ENCODE results near the gene UBAC1. TPM values are rescaled to one million over a fixed set of nuclear protein-coding genes. Genes with fewer than 3 reads are reported as not detected.

UBAC1 gene
- total and polyA plus RNA-seq, 4 donors, result 37.8 to 49.5 (median 39.7) TPM

DNA sequence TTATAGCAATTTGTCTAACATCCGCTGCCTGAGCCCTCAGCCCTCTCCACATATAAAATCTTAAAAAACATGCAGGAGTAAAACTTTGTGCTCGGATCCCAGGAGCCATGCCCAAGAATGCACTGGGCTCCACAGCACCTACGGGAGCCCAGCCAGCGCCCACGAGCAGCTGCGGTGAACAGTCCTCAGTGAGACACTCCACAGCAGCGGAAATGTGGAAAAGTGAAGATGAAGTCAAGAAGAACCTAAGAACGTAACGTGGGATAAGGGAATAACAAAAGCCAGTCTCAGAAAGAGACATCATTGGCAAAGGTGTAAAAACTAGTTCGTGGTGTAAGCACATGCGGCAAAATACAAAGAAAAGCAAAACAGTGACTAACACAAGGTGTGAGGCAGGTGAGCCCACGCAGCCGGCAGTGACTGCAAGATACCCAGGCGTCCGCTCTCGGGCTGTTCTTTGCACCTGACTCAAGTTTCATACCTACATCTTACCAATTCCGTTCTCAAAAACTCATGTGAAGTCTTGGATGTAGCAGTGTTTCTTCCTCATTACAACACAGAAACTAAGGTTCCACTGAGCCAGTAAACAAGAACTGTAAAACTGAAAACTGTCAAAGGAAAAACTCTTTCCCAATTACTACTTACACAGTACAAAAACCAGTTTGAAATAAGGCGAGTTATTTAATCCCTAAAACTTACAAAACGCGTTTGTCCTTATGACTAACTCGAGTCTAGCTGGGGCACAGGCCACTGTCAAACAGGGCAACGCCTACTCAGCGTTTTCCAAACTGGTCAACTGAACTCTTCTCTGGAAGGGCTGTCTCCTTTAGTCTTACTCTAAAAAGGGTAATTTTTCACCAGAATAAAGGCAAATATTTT lies 55.6 kb downstream of the UBAC1 start:
- no peak overlapping the region for H3K4me3 ChIP-seq
- ATAC-seq (ENCODE audit: insufficient read depth, low FRiP score) (no peak), DNase-seq (peak in 1 of 3 donors; percentile 25)
- no peaks in the 10 kb centered on the region for H3K27me3 ChIP-seq (ENCODE audit: control insufficient read depth in 3 of 3, insufficient read depth in 3 of 3, low read length in 2 of 3)
- H3K36me3 ChIP-seq (ENCODE audit: control insufficient read depth in 4 of 4, insufficient read depth in 4 of 4, low read length in 4 of 4), result peaks cover 0 to 8% (median 4%) of the 10 kb centered on the region in 4 donors
- H3K27ac ChIP-seq (ENCODE audit: low read depth in 1 of 2, low read length in 1 of 2), result peak overlapping the region in 1 of 2 donors; percentile 47
- peaks cover 11 to 23% (median 19%) of the 10 kb centered on the region in 5 donors for H3K4me1 ChIP-seq (ENCODE audit: control insufficient read depth in 5 of 5, insufficient read depth in 5 of 5, low read length in 5 of 5)
- peak overlapping the region in 1 of 2 donors; percentile 84 for H3K9ac ChIP-seq (ENCODE audit: insufficient read depth in 1 of 2, low read length in 2 of 2)
- no peaks in the 10 kb centered on the region for H3K9me3 ChIP-seq (ENCODE audit: control insufficient read depth in 4 of 4, insufficient read depth in 3 of 4, low read length in 3 of 4)
- TF ChIP-seq, protein P1, sequence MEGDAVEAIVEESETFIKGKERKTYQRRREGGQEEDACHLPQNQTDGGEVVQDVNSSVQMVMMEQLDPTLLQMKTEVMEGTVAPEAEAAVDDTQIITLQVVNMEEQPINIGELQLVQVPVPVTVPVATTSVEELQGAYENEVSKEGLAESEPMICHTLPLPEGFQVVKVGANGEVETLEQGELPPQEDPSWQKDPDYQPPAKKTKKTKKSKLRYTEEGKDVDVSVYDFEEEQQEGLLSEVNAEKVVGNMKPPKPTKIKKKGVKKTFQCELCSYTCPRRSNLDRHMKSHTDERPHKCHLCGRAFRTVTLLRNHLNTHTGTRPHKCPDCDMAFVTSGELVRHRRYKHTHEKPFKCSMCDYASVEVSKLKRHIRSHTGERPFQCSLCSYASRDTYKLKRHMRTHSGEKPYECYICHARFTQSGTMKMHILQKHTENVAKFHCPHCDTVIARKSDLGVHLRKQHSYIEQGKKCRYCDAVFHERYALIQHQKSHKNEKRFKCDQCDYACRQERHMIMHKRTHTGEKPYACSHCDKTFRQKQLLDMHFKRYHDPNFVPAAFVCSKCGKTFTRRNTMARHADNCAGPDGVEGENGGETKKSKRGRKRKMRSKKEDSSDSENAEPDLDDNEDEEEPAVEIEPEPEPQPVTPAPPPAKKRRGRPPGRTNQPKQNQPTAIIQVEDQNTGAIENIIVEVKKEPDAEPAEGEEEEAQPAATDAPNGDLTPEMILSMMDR (IDR thresholded peaks at IDR 0.05; ENCODE audit: control extremely low read depth, extremely low read depth), result no peak
- 52 to 63% methylated on average over 23 of the region's 23 CpGs for WGBS, 2 donors

DNA sequence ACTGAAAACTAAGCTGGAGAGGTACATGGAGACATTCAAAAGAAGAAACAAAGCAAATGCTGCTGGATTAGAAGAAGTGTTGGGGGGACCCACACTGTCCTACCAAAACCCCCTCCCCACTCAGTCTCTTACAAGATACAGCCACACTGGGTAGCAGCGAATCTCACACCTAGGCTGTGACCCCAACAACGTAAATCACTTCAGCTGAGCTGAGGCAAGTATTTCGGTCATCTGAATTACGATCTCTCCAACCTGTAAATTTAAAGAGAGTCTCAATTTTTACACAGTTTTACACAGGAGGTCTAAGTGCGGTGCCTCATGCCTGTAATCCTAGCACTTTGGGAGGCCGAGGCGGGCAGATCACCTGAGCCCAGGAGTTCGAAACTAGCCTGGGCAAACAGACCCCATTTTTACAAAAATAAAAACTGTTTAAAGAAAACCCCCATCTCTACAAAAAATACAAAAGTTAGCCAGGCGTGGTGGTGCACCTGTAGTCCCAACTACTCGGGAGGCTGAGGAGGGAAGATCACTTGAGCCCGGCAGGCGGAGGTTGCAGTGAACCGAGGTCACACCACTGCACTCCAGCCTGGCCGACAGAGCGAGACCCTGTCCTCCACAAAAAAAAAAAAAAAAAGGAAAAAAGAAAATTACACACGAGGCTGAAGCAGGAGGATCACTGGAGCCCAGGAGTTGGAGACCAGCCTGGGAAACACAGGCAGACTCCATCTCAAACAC lies 57.2 kb downstream of the UBAC1 start:
- H3K36me3 ChIP-seq (ENCODE audit: control insufficient read depth in 4 of 4, insufficient read depth in 4 of 4, low read length in 4 of 4), result peaks cover 0 to 3% (median 0%) of the 10 kb centered on the region in 4 donors
- no peak overlapping the region for H3K4me3 ChIP-seq
- WGBS, 2 donors, result 96 to 97% methylated on average over 16 of the region's 16 CpGs
- ATAC-seq (ENCODE audit: insufficient read depth, low FRiP score) (no peak), DNase-seq (no peak)
- H3K27ac ChIP-seq (ENCODE audit: low read depth in 1 of 2, low read length in 1 of 2), result no peak overlapping the region
- H3K4me1 ChIP-seq (ENCODE audit: control insufficient read depth in 5 of 5, insufficient read depth in 5 of 5, low read length in 5 of 5), result peaks cover 10 to 23% (median 19%) of the 10 kb centered on the region in 5 donors
- no peaks in the 10 kb centered on the region for H3K9me3 ChIP-seq (ENCODE audit: control insufficient read depth in 4 of 4, insufficient read depth in 3 of 4, low read length in 3 of 4)
- TF ChIP-seq, protein P1 (IDR thresholded peaks at IDR 0.05; ENCODE audit: control extremely low read depth, extremely low read depth), result no peak
- no peak overlapping the region for H3K9ac ChIP-seq (ENCODE audit: insufficient read depth in 1 of 2, low read length in 2 of 2)
- H3K27me3 ChIP-seq (ENCODE audit: control insufficient read depth in 3 of 3, insufficient read depth in 3 of 3, low read length in 2 of 3), result no peaks in the 10 kb centered on the region

DNA sequence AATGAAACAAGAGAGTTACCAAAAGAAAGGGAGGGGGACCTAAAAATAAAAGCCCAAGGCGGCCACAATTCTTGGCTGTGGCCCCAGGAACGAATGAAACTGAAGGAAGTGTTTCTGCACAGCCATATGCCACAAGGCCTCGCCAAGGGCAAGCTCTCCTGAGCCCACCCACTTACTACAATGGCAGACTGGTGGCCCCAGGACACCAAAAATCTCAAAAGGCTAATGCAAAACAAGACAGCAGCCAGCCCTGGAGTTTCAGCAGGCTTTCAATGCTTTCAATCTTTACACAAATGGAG lies 57.9 kb downstream of the UBAC1 start:
- ATAC-seq (ENCODE audit: insufficient read depth, low FRiP score), result no peak
- TF ChIP-seq, protein P1 (IDR thresholded peaks at IDR 0.05; ENCODE audit: control extremely low read depth, extremely low read depth), result no peak
- H3K4me1 ChIP-seq (ENCODE audit: control insufficient read depth in 5 of 5, insufficient read depth in 5 of 5, low read length in 5 of 5), result peaks cover 5 to 16% (median 14%) of the 10 kb centered on the region in 5 donors
- no peak overlapping the region for H3K9ac ChIP-seq (ENCODE audit: insufficient read depth in 1 of 2, low read length in 2 of 2)
- H3K27ac ChIP-seq (ENCODE audit: low read depth in 1 of 2, low read length in 1 of 2), result no peak overlapping the region
- H3K27me3 ChIP-seq (ENCODE audit: control insufficient read depth in 3 of 3, insufficient read depth in 3 of 3, low read length in 2 of 3), result no peaks in the 10 kb centered on the region
- H3K9me3 ChIP-seq (ENCODE audit: control insufficient read depth in 4 of 4, insufficient read depth in 3 of 4, low read length in 3 of 4), result no peaks in the 10 kb centered on the region
- no peak for DNase-seq
- 42 to 55% methylated on average over 3 of the region's 3 CpGs for WGBS, 2 donors
- H3K36me3 ChIP-seq (ENCODE audit: control insufficient read depth in 4 of 4, insufficient read depth in 4 of 4, low read length in 4 of 4), result peaks cover 0 to 3% (median 0%) of the 10 kb centered on the region in 4 donors
- H3K4me3 ChIP-seq, result no peak overlapping the region

Data from lung (tissue), 12 donors.